ENCODE results near the gene FHAD1. TPM values are rescaled to one million over a fixed set of nuclear protein-coding genes. Genes with fewer than 3 reads are reported as not detected.

FHAD1 gene
- total and polyA plus RNA-seq, 11 donors = 0.06 to 1.1 (median 0.12) TPM; not detected in 4

DNA sequence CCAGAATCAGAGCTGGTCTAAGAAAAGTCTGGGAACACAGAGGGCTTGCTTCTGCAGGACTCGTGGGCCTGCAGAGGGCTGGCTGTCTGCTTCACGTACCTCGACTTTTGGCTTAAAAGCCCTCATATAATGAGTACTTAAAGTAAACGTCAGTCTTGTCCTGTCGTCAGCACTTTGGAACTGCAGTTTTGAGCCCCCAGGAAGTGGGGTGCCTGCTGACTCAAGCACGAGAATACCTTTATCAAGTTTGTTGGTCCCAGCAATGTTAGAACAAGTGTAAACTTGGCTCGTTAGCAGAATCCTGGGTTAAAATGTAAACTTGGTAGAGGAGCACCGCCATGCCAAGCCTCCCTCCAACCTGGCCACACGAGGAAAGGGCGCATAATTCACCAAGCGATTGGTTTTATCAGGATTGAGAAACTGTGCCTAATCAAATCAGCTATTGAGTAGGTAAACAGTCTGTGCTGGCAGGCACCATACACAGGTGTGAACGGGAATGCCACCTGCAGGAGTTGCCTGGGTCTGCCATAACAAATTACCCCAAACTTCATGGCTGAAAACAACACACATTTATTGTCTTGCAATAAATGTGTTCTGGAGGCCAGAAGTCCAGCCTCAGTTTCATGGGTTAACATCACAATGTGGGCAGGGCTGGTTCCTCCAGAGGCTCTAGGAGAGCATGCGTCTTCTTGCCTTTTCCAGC, 45.0 kb upstream of the FHAD1 start:
- DNase-seq = no peak
- Histone ChIP-seq H3K4me1 (peaks cover 0 to 5% (median 0%) of the 10 kb centered on the region in 12 donors), H3K36me3 (no peaks in the 10 kb centered on the region), H3K4me3 (no peak overlapping the region), H3K27me3 (no peaks in the 10 kb centered on the region), H3K27ac (peak overlapping the region in 5 of 12 donors; percentile 35 to 72 (median 49)), H3K9me3 (no peaks in the 10 kb centered on the region)
- intact Hi-C loops (cut with DNase I) = no loop called here
- 77 to 84% (median 81%) methylated on average over 13 of the region's 13 CpGs for WGBS, 4 donors
- TF ChIP-seq, protein P1, sequence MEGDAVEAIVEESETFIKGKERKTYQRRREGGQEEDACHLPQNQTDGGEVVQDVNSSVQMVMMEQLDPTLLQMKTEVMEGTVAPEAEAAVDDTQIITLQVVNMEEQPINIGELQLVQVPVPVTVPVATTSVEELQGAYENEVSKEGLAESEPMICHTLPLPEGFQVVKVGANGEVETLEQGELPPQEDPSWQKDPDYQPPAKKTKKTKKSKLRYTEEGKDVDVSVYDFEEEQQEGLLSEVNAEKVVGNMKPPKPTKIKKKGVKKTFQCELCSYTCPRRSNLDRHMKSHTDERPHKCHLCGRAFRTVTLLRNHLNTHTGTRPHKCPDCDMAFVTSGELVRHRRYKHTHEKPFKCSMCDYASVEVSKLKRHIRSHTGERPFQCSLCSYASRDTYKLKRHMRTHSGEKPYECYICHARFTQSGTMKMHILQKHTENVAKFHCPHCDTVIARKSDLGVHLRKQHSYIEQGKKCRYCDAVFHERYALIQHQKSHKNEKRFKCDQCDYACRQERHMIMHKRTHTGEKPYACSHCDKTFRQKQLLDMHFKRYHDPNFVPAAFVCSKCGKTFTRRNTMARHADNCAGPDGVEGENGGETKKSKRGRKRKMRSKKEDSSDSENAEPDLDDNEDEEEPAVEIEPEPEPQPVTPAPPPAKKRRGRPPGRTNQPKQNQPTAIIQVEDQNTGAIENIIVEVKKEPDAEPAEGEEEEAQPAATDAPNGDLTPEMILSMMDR (IDR thresholded peaks at IDR 0.05) = no peak
- no peak for TF ChIP-seq POLR2A (IDR thresholded peaks at IDR 0.05)
- peak in 1 of 4 donors; percentile 24 for ATAC-seq

DNA sequence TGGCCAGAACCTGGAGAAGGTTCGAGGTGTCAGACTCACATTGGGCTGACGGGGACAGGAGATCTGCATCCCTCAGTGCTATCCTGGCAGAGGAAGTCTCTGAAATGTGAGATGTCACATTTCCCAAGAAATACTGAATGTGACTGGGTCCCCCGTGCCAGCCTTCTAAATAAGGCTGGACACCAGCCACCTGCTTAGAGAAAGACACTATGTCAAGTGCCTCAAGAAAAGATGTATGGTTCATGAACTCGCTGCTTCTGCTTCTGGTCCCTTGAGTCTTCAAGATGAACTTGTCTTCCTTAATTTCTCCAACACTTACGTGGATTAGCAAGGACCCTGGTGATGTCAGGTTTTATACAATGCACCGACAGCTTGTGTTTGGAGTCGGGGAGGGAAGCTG, 42.1 kb upstream of the FHAD1 start:
- intact Hi-C loops (cut with DNase I) = no loop called here
- Histone ChIP-seq H3K27ac (no peak overlapping the region), H3K4me3 (no peak overlapping the region), H3K27me3 (no peaks in the 10 kb centered on the region), H3K36me3 (no peaks in the 10 kb centered on the region), H3K9me3 (no peaks in the 10 kb centered on the region), H3K4me1 (peaks cover 0 to 11% (median under 1%) of the 10 kb centered on the region in 12 donors)
- no peak for ATAC-seq
- no peak for TF ChIP-seq POLR2A (IDR thresholded peaks at IDR 0.05)
- TF ChIP-seq, protein P1 (IDR thresholded peaks at IDR 0.05) = no peak
- DNase-seq = no peak
- WGBS, 4 donors = 83 to 95% (median 93%) methylated on average over 6 to 7 of the region's 7 CpGs

DNA sequence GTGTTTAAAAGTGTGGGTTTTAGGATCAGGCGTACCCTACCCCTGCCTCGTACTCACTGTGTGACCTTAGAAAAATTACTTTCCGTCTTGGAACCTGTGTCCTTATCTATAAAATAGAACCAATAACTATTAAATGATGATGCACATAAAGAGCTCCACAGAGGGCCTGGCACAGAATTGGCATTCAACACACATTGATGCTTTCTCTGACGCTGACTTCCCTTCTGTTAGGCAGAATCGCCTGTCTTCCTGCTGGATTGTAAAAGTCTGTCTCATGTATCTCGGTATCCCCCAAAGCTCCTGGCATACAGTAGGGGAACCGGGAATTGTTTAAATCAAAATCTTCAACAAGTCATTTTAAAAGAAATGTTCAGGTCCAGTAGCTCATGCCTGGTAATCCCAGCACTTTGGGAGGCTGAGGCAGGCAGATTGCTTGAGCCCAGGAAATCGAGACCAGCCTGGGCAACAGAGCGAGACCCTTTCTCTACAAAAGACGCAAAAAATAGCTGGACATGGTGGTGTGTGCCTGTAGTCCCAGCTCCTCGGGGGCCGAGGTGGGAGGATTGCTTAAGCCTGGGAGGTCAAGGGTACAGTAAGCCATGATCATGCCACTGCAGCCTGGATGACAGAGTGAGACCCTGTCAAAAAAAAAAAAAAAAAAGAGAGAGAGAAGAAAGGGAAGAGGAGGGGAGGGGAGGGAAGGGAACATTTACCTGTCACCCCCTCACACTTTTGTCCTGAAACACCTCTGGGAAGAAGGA, 41.3 kb upstream of the FHAD1 start:
- ATAC-seq (no peak), DNase-seq (no peak)
- Histone ChIP-seq H3K27ac (peak overlapping the region in 1 of 12 donors; percentile 30), H3K9me3 (no peaks in the 10 kb centered on the region), H3K4me3 (no peak overlapping the region), H3K27me3 (no peaks in the 10 kb centered on the region), H3K36me3 (no peaks in the 10 kb centered on the region), H3K4me1 (peaks cover 0 to 17% (median 2%) of the 10 kb centered on the region in 12 donors)
- TF ChIP-seq, protein P1 (IDR thresholded peaks at IDR 0.05) = no peak
- TF ChIP-seq POLR2A (IDR thresholded peaks at IDR 0.05) = no peak
- intact Hi-C loops (cut with DNase I) = no loop called here
- 88 to 93% (median 92%) methylated on average over 12 of the region's 12 CpGs for WGBS, 4 donors

DNA sequence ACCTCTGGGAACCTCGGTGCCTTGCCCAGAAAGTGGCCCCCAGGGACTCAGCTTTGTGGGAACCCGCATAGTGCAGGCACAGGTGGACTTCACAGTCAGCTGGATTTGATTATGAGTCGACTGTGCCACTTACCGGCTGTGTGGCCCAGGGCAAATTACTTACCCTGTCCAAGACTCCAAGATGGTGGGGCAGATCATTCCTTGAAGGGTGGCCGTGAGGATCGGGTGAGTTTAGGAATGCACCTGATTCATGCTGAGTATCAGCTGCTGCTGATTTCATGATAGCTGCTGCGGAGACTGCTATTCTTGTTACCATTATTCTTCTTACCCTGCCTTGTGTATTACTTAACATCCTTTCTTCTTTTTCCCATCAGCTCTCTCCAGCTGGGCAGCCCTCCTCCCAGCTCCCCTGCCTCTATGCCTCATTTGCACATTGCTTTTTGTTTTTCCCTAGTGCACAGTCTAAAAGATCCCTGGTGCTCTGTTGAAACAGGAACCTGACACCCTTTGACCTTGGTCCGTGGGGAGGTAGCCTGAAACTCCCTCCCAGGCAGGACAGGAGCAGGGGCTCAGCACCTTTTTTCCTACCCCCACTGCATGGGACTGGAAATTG, 40.5 kb upstream of the FHAD1 start:
- Histone ChIP-seq H3K9me3 (no peaks in the 10 kb centered on the region), H3K27ac (peak overlapping the region in 1 of 12 donors; percentile 30), H3K4me1 (peaks cover 0 to 18% (median 2%) of the 10 kb centered on the region in 12 donors), H3K27me3 (no peaks in the 10 kb centered on the region), H3K4me3 (no peak overlapping the region), H3K36me3 (no peaks in the 10 kb centered on the region)
- no peak for ATAC-seq
- intact Hi-C loops (cut with DNase I) = no loop called here
- 76 to 85% (median 80%) methylated on average over 8 of the region's 8 CpGs for WGBS, 4 donors
- DNase-seq = no peak
- TF ChIP-seq, protein P1 (IDR thresholded peaks at IDR 0.05) = no peak
- TF ChIP-seq POLR2A (IDR thresholded peaks at IDR 0.05) = no peak
